DND-41 (cell line): Measurements from ENCODE around the gene PAX6.

ENCODE experiments used
- ATAC-seq: fragments of 200-7000 bp; cut with Tn5 transposase; 3 replicates; pipeline ENCODE4 v1.9.1; 2021; ENCODE audit warnings: low read depth; ENCODE audit not compliant: insufficient read depth
- DNase-seq: peaks from one replicate; pipeline ENCODE4 v3.0.0-alpha.2; 2020
- H2AFZ ChIP-seq: 2 replicates; pipeline ENCODE4 v1.6.0; 2012; ENCODE audit warnings: low read depth, low read length
- H3K27ac ChIP-seq: 2 replicates; pipeline ENCODE4 v1.5.1; 2012; ENCODE audit warnings: low read length, inconsistent platforms
- H3K27me3 ChIP-seq: fragments of 200-600 bp; sonication (generic); 2 replicates; pipeline ENCODE4 v1.6.0; 2012; ENCODE audit warnings: low read length, mild to moderate bottlenecking, inconsistent platforms; ENCODE audit not compliant: insufficient read depth, poor library complexity
- H3K36me3 ChIP-seq: 2 replicates; pipeline ENCODE4 v1.5.1; 2012; ENCODE audit warnings: low read length, inconsistent platforms; ENCODE audit not compliant: insufficient read depth
- H3K4me1 ChIP-seq: 2 replicates; pipeline ENCODE4 v1.5.1; 2012; ENCODE audit warnings: mild to moderate bottlenecking, low read length; ENCODE audit not compliant: insufficient read depth
- H3K4me2 ChIP-seq: 2 replicates; pipeline ENCODE4 v1.6.0; 2012; ENCODE audit warnings: mild to moderate bottlenecking, moderate library complexity, low read length, inconsistent platforms; ENCODE audit not compliant: insufficient read depth
- H3K4me3 ChIP-seq, 2 experiments: fragments of 200-600 bp in 1 of 2; shearing (Covaris generic) in 1 of 2; 2 replicates each; pipeline ENCODE4 v1.5.1; 2012 to 2016; ENCODE audit warnings: inconsistent platforms in 2 of 2, low read length in 2 of 2, mild to moderate bottlenecking in 2 of 2, low read depth in 1 of 2, moderate library complexity in 1 of 2
- H3K79me2 ChIP-seq: 2 replicates; pipeline ENCODE4 v1.6.0; 2012; ENCODE audit warnings: low read length, inconsistent platforms; ENCODE audit not compliant: insufficient read depth
- H3K9ac ChIP-seq: 2 replicates; pipeline ENCODE4 v1.6.0; 2012; ENCODE audit warnings: low read depth, mild to moderate bottlenecking, inconsistent platforms, low read length, moderate library complexity
- H3K9me3 ChIP-seq: 2 replicates; pipeline ENCODE4 v1.5.1; 2012; ENCODE audit warnings: low read length, moderate library complexity, mild to moderate bottlenecking, inconsistent platforms; ENCODE audit not compliant: insufficient read depth, severe bottlenecking
- H4K20me1 ChIP-seq: 2 replicates; pipeline ENCODE4 v1.6.0; 2012; ENCODE audit warnings: low read length; ENCODE audit not compliant: insufficient read depth
- EZH2 ChIP-seq: IDR thresholded peaks from 3 replicates; pipeline ENCODE4 v1.6.1; 2012; ENCODE audit warnings: borderline replicate concordance, low read depth, mild to moderate bottlenecking, moderate library complexity, low read length, inconsistent platforms; ENCODE audit not compliant: severe bottlenecking
- TF ChIP-seq, protein P1 (sequence below): IDR thresholded peaks from 2 replicates; pipeline ENCODE4 v1.5.1; 2012; ENCODE audit warnings: borderline replicate concordance, low read length, moderate library complexity, mild to moderate bottlenecking; ENCODE audit not compliant: poor library complexity, severe bottlenecking; ENCODE audit errors: extremely low read depth

PAX6 gene

DNA sequence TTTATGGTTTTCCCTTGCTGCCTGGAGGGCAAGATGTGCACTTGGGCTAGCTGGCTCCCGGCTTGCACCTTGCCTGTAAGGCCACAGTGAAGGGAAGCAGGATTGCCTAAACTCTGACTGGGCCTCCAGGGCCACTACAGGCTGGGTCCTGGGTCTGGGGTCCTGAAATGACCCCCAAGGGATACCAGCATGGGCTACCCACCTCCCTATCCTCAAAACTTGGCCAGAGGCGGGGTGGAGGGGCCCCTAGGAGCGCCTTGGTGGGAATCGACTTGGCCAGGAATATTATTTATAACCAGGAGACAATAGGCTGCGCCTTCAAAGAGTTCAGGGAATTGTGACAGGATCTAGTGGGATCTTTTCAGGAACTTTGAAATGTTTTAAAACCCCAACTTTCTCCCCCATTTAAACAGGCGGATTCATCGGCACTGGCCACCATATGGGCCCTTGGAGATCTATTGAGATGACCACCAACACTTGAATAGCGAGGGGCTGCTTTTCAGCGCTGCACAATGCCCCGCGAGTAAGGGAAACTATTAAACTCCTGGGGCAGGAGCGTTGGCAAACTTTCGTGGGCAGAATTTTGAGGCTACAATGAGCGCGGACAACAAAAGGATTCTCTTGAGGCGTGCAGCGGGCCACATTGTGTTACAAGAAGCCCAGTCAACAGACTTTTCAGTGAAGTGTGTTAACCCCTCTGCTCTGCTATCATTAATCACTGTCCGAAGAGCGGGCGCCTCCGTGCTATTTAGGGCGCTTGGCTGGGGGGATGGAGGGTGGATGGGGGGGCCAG is 15.2 kb downstream of the PAX6 start:
- Histone ChIP-seq H2AFZ (no peak overlapping the region), H3K36me3 (no peaks in the 10 kb centered on the region), H4K20me1 (no peaks in the 10 kb centered on the region), H3K79me2 (no peaks in the 10 kb centered on the region), H3K4me3 (no peak overlapping the region), H3K9me3 (no peaks in the 10 kb centered on the region), H3K27me3 (no peaks in the 10 kb centered on the region), H3K9ac (no peak overlapping the region), H3K27ac (no peak overlapping the region), H3K4me1 (no peaks in the 10 kb centered on the region), H3K4me2 (no peak overlapping the region)
- TF ChIP-seq, protein P1, sequence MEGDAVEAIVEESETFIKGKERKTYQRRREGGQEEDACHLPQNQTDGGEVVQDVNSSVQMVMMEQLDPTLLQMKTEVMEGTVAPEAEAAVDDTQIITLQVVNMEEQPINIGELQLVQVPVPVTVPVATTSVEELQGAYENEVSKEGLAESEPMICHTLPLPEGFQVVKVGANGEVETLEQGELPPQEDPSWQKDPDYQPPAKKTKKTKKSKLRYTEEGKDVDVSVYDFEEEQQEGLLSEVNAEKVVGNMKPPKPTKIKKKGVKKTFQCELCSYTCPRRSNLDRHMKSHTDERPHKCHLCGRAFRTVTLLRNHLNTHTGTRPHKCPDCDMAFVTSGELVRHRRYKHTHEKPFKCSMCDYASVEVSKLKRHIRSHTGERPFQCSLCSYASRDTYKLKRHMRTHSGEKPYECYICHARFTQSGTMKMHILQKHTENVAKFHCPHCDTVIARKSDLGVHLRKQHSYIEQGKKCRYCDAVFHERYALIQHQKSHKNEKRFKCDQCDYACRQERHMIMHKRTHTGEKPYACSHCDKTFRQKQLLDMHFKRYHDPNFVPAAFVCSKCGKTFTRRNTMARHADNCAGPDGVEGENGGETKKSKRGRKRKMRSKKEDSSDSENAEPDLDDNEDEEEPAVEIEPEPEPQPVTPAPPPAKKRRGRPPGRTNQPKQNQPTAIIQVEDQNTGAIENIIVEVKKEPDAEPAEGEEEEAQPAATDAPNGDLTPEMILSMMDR = no peak
- TF ChIP-seq EZH2 = no peak
- no peak for ATAC-seq
- no peak for DNase-seq

DNA sequence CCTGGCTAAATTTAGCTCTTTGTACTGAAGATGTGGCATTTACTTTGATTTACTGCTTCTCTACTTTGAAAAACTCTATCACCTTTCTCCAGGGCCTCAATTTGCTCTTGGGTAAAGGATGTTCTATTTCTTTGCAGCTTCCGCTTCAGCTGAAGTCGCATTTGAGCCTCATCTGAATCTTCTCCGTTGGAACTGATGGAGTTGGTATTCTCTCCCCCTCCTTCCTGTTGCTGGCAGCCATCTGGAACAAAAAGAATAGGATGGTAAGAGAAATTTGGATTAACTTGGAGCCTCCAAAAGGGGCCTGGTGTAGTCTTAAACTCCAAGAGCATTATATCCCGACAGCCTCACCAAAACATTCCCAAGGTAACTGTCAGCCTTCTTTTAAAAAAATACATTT is 16.6 kb downstream of the PAX6 start:
- H3K4me1 ChIP-seq = no peaks in the 10 kb centered on the region
- H4K20me1 ChIP-seq = no peaks in the 10 kb centered on the region
- TF ChIP-seq, protein P1 = no peak
- no peak for TF ChIP-seq EZH2
- H3K4me2 ChIP-seq = no peak overlapping the region
- H2AFZ ChIP-seq = no peak overlapping the region
- DNase-seq (no peak), ATAC-seq (no peak)
- H3K79me2 ChIP-seq = no peaks in the 10 kb centered on the region
- H3K4me3 ChIP-seq = no peak overlapping the region
- no peak overlapping the region for H3K9ac ChIP-seq
- H3K9me3 ChIP-seq = no peaks in the 10 kb centered on the region
- no peak overlapping the region for H3K27ac ChIP-seq
- no peaks in the 10 kb centered on the region for H3K36me3 ChIP-seq
- H3K27me3 ChIP-seq = no peaks in the 10 kb centered on the region

DNA sequence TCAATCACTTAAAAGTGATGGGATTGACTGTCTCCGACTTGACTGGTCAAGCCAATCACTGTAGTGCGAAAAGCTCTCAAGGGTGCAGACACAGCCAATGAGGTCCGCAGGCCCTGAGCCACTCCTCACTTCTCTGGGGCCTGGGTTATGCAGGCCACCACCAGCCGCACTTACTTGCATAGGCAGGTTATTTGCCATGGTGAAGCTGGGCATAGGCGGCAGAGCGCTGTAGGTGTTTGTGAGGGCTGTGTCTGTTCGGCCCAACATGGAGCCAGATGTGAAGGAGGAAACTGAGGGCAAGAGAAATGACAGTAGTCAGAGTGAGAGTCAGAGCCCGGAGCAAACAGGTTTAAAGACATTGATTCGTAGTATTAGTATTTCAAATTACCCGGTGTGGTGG is 17.9 kb downstream of the PAX6 start:
- no peak for TF ChIP-seq EZH2
- TF ChIP-seq, protein P1 = no peak
- Histone ChIP-seq H3K79me2 (no peaks in the 10 kb centered on the region), H3K9ac (no peak overlapping the region), H3K4me3 (no peak overlapping the region), H3K9me3 (no peaks in the 10 kb centered on the region), H3K4me1 (no peaks in the 10 kb centered on the region), H2AFZ (no peak overlapping the region), H3K4me2 (no peak overlapping the region), H3K27ac (no peak overlapping the region), H4K20me1 (no peaks in the 10 kb centered on the region), H3K36me3 (no peaks in the 10 kb centered on the region), H3K27me3 (no peaks in the 10 kb centered on the region)
- no peak for ATAC-seq
- DNase-seq = no peak
